Panc1 (cell line): Measurements from ENCODE around the gene RFC5. TPM values are rescaled to one million over a fixed set of nuclear protein-coding genes. Genes with fewer than 3 reads are reported as not detected.

Experiments used
- ATAC-seq: fragments of 200-7000 bp; cut with Tn5 transposase; 2 replicates; pipeline ENCODE4 v1.9.1; 2020; ENCODE audit warnings: mild to moderate bottlenecking, moderate library complexity
- BruUV-seq: library from RNA; stranded (reverse); fragments of 400-500 nt; replicated peaks from 2 replicates; lab custom pipeline; 2021; lab: Mats Ljungman, UMichigan
- CTCF ChIA-PET: fragments of 300-600 bp; sonication (Branson Sonifier 250); formaldehyde crosslinking; loops from one replicate; lab custom pipeline; 2022; ENCODE audit warnings: antibody characterized with exemption; lab: Charles Lee
- POLR2A ChIA-PET: fragments of 300-600 bp; sonication (Branson Sonifier 250); formaldehyde crosslinking; loops from one replicate; lab custom pipeline; 2022; ENCODE audit warnings: antibody characterized with exemption; lab: Charles Lee
- DNase-seq: peaks from one replicate; pipeline ENCODE4 v3.0.0-alpha.2; 2010; ENCODE audit warnings: low read depth, low spot score
- H3K27ac ChIP-seq: 2 replicates; pipeline ENCODE4 v1.5.1; 2011; ENCODE audit warnings: mild to moderate bottlenecking, low read length, inconsistent platforms
- H3K27me3 ChIP-seq: fragments of 200-500 bp; sonication (Bioruptor generic); 2 replicates; pipeline ENCODE4 v1.6.0; 2014; ENCODE audit warnings: low read length, inconsistent platforms; ENCODE audit not compliant: control insufficient read depth, insufficient read depth
- H3K36me3 ChIP-seq: fragments of 200-500 bp; sonication (Bioruptor generic); 2 replicates; pipeline ENCODE4 v1.5.1; 2014; ENCODE audit warnings: inconsistent platforms, mild to moderate bottlenecking, low read length, moderate library complexity; ENCODE audit not compliant: control insufficient read depth, insufficient read depth
- H3K4me1 ChIP-seq: 2 replicates; pipeline ENCODE4 v1.5.1; 2011; ENCODE audit warnings: inconsistent platforms, mild to moderate bottlenecking, low read length, moderate library complexity; ENCODE audit not compliant: control insufficient read depth, insufficient read depth
- H3K4me3 ChIP-seq, 2 experiments: 2 replicates each; pipeline ENCODE4 v1.5.1; 2011 to 2012; ENCODE audit warnings: low read depth in 2 of 2, low read length in 2 of 2, mild to moderate bottlenecking in 2 of 2, inconsistent platforms in 1 of 2, moderate library complexity in 1 of 2
- H3K9me3 ChIP-seq: fragments of 200-500 bp; sonication (Bioruptor generic); 2 replicates; pipeline ENCODE4 v1.5.1; 2014; ENCODE audit warnings: low read depth, mild to moderate bottlenecking, inconsistent platforms, low read length, moderate library complexity; ENCODE audit not compliant: control insufficient read depth, insufficient read depth
- POLR2AphosphoS5 ChIP-seq: IDR thresholded peaks from 2 replicates; pipeline ENCODE4 v1.6.1; 2012; ENCODE audit warnings: mild to moderate bottlenecking, low read depth, low read length, moderate library complexity
- SIN3A ChIP-seq: IDR thresholded peaks from 2 replicates; pipeline ENCODE4 v1.6.1; 2012; ENCODE audit warnings: low read depth, mild to moderate bottlenecking, low read length, moderate library complexity, borderline replicate concordance; ENCODE audit not compliant: insufficient read depth
- TCF7L2 ChIP-seq: IDR thresholded peaks from 2 replicates; pipeline ENCODE4 v1.6.1; 2011; ENCODE audit warnings: mild to moderate bottlenecking, low read depth, low read length, inconsistent platforms
- in situ Hi-C: cut with HindIII; loops from 2 replicates; pipeline ENCODE4 v1.10.0; 2016; ENCODE audit warnings: low sequenced_read_pairs, low pct_unique_long_range_greater_than_20kb
- intact Hi-C: fragments of 100-400 bp; cut with micrococcal nuclease; formaldehyde crosslinking; loops from one replicate; pipeline ENCODE4 v1.10.0; 2022; ENCODE audit not compliant: unreplicated experiment
- total RNA-seq: library from RNA; stranded (reverse); gene quantifications from one replicate; pipeline ENCODE4 v1.2.1, GENCODE V29; 2021; ENCODE audit not compliant: unreplicated experiment
- TF ChIP-seq, protein P1 (sequence below), 2 experiments: IDR thresholded peaks; 2 replicates each; pipeline ENCODE4 v1.6.1; 2011 to 2012; ENCODE audit warnings: low read depth in 2 of 2, control low read depth in 1 of 2, low read length in 1 of 2, mild to moderate bottlenecking in 1 of 2, moderate library complexity in 1 of 2; ENCODE audit not compliant: insufficient read depth in 1 of 2
- TF ChIP-seq, protein P2 (sequence below): fragments of 450-650 bp; IDR thresholded peaks from 2 replicates; pipeline ENCODE4 v1.5.1; 2017; ENCODE audit warnings: mild to moderate bottlenecking

The RFC5 gene
- total RNA-seq, 1 experiment from 2014 or later, result 25.0 TPM

DNA sequence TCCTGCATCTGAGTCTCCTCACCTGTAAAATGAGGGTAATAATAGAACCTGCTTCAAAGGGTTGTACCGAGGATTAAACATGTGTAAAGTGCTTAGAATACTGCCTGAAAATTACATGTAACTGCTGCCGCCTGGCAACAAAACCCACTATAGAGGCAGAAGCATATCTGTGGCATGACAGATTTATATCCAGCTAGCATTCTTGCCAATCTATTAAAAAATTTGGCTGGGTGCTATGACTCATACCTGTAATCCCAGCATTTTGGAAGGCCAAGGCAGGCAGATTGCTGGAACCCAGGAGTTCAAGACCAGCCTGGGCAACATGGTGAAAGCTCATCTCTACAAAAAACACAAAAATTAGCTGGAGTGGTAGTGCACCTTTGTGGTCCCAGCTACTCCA is 31.3 kb upstream of the RFC5 start:
- CTCF ChIA-PET, result no interaction called here
- H3K4me3 ChIP-seq, result no peak overlapping the region
- no TSS peak for BruUV-seq
- in situ Hi-C loops (no loop called here), intact Hi-C loops (no loop called here)
- DNase-seq (no peak), ATAC-seq (no peak)
- H3K27ac ChIP-seq, result no peak overlapping the region
- no peaks in the 10 kb centered on the region for H3K27me3 ChIP-seq
- H3K36me3 ChIP-seq, result no peaks in the 10 kb centered on the region
- no peaks in the 10 kb centered on the region for H3K4me1 ChIP-seq
- no peak for TF ChIP-seq SIN3A
- TF ChIP-seq, protein P1, sequence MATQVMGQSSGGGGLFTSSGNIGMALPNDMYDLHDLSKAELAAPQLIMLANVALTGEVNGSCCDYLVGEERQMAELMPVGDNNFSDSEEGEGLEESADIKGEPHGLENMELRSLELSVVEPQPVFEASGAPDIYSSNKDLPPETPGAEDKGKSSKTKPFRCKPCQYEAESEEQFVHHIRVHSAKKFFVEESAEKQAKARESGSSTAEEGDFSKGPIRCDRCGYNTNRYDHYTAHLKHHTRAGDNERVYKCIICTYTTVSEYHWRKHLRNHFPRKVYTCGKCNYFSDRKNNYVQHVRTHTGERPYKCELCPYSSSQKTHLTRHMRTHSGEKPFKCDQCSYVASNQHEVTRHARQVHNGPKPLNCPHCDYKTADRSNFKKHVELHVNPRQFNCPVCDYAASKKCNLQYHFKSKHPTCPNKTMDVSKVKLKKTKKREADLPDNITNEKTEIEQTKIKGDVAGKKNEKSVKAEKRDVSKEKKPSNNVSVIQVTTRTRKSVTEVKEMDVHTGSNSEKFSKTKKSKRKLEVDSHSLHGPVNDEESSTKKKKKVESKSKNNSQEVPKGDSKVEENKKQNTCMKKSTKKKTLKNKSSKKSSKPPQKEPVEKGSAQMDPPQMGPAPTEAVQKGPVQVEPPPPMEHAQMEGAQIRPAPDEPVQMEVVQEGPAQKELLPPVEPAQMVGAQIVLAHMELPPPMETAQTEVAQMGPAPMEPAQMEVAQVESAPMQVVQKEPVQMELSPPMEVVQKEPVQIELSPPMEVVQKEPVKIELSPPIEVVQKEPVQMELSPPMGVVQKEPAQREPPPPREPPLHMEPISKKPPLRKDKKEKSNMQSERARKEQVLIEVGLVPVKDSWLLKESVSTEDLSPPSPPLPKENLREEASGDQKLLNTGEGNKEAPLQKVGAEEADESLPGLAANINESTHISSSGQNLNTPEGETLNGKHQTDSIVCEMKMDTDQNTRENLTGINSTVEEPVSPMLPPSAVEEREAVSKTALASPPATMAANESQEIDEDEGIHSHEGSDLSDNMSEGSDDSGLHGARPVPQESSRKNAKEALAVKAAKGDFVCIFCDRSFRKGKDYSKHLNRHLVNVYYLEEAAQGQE (IDR thresholded peaks at IDR 0.05; ENCODE audit: insufficient read depth in 1 of 2, low read depth in 2 of 2, low read length in 1 of 2), result no peak
- TF ChIP-seq TCF7L2, result no peak
- no peak for TF ChIP-seq POLR2AphosphoS5
- TF ChIP-seq, protein P2, sequence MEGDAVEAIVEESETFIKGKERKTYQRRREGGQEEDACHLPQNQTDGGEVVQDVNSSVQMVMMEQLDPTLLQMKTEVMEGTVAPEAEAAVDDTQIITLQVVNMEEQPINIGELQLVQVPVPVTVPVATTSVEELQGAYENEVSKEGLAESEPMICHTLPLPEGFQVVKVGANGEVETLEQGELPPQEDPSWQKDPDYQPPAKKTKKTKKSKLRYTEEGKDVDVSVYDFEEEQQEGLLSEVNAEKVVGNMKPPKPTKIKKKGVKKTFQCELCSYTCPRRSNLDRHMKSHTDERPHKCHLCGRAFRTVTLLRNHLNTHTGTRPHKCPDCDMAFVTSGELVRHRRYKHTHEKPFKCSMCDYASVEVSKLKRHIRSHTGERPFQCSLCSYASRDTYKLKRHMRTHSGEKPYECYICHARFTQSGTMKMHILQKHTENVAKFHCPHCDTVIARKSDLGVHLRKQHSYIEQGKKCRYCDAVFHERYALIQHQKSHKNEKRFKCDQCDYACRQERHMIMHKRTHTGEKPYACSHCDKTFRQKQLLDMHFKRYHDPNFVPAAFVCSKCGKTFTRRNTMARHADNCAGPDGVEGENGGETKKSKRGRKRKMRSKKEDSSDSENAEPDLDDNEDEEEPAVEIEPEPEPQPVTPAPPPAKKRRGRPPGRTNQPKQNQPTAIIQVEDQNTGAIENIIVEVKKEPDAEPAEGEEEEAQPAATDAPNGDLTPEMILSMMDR, result no peak
- POLR2A ChIA-PET, result no interaction called here
- no peaks in the 10 kb centered on the region for H3K9me3 ChIP-seq

DNA sequence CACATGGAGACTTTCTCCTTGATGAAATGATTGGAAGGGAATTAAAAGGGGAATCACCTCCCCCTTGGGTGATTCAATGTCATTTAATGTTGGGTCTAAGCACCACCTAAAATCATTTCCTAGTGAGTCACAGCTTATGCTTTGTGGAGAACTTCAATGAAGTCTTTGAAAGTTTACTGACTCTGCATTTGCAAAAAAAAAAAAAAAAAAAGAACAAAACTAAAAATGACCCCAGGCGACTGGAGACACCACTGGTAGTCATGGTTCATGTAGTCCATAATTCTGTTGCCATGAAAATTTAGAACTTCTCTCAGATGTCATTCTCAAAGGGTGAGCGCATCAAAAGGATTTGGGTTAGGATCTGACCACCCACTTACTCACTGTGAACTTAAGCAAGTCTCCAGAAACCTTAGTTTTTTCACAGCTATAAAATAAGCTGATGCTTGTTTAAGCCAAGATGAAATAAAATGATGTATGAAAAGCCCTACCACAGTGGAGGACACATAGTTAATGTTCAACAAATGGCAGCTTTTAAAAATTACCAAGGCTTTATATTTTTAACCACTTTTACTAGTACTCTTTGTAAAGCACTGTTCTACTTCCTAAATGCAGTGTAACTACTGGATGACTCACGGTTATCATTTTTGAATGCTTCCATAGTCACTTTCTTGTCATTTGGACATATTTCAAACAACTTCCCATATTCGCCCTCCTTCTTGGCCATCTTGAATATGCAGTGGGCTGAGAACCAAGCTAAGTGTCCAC is 29.6 kb upstream of the RFC5 start:
- no TSS peak for BruUV-seq
- DNase-seq, result no peak

More for the DNA sequence above, 29.6 kb upstream of the RFC5 start:
- TF ChIP-seq POLR2AphosphoS5 (no peak), TCF7L2 (no peak), SIN3A (no peak)
- TF ChIP-seq, protein P2, result no peak
- TF ChIP-seq, protein P1 (IDR thresholded peaks at IDR 0.05; ENCODE audit: insufficient read depth in 1 of 2, low read depth in 2 of 2, low read length in 1 of 2), result no peak
- POLR2A ChIA-PET, result interaction anchor here (0.6 kb wide), 1 partner anchor 15 kb away, joined by 3 read pairs; no protein-coding TSS in a partner anchor
- Histone ChIP-seq H3K36me3 (no peaks in the 10 kb centered on the region), H3K4me3 (no peak overlapping the region), H3K4me1 (no peaks in the 10 kb centered on the region), H3K27me3 (no peaks in the 10 kb centered on the region), H3K27ac (no peak overlapping the region), H3K9me3 (no peaks in the 10 kb centered on the region)
- in situ Hi-C loops (no loop called here), intact Hi-C loops (no loop called here)
- no peak for ATAC-seq
- CTCF ChIA-PET, result no interaction called here
